Loucy (cell line): ENCODE results near the gene CUX1.

Source experiments
- H2AFZ ChIP-seq: fragments of 200-600 bp; sonication (generic); 2 replicates; pipeline ENCODE4 v1.6.0; 2016; ENCODE audit warnings: antibody characterized with exemption, mild to moderate bottlenecking, low read length, moderate library complexity
- H3F3A ChIP-seq: fragments of 200-600 bp; 2 replicates; pipeline ENCODE4 v1.6.0; 2016; ENCODE audit warnings: antibody characterized with exemption, low read depth, mild to moderate bottlenecking
- H3K27me3 ChIP-seq: fragments of 200-600 bp; sonication (generic); 2 replicates; pipeline ENCODE4 v1.6.1; 2014; ENCODE audit warnings: low read length, mild to moderate bottlenecking; ENCODE audit not compliant: insufficient read depth, poor library complexity, severe bottlenecking
- H3K36me3 ChIP-seq: fragments of 200-600 bp; sonication (generic); 2 replicates; pipeline ENCODE4 v1.6.1; 2016; ENCODE audit warnings: low read length; ENCODE audit not compliant: insufficient read depth
- H3K4me1 ChIP-seq: fragments of 200-600 bp; sonication (generic); 2 replicates; pipeline ENCODE4 v1.5.1; 2014; ENCODE audit warnings: low read length, mild to moderate bottlenecking; ENCODE audit not compliant: insufficient read depth, poor library complexity, severe bottlenecking
- H3K4me2 ChIP-seq: fragments of 200-600 bp; sonication (generic); 2 replicates; pipeline ENCODE4 v1.6.0; 2014; ENCODE audit warnings: antibody characterized with exemption, low read length, low read depth, mild to moderate bottlenecking; ENCODE audit not compliant: poor library complexity, severe bottlenecking
- H3K4me3 ChIP-seq: fragments of 200-600 bp; sonication (generic); 2 replicates; pipeline ENCODE4 v1.5.1; 2014; ENCODE audit warnings: low read length, mild to moderate bottlenecking, mixed read lengths; ENCODE audit not compliant: poor library complexity, severe bottlenecking
- H3K79me2 ChIP-seq: fragments of 200-600 bp; sonication (generic); 2 replicates; pipeline ENCODE4 v1.6.1; 2014; ENCODE audit warnings: low read length; ENCODE audit not compliant: insufficient read depth
- H3K9ac ChIP-seq: fragments of 200-600 bp; sonication (generic); 2 replicates; pipeline ENCODE4 v1.6.0; 2014; ENCODE audit warnings: mild to moderate bottlenecking, low read depth, low read length, moderate library complexity; ENCODE audit not compliant: poor library complexity, severe bottlenecking
- H3K9me2 ChIP-seq: fragments of 200-600 bp; sonication (generic); replicated peaks from 2 replicates; pipeline ENCODE4 v1.6.1; 2016; ENCODE audit warnings: low read depth, low read length, mixed read lengths
- H3K9me3 ChIP-seq: fragments of 200-600 bp; sonication (generic); 2 replicates; pipeline ENCODE4 v1.6.1; 2014; ENCODE audit warnings: mild to moderate bottlenecking, antibody characterized with exemption, low read length, low read depth; ENCODE audit not compliant: insufficient read depth
- H4K20me1 ChIP-seq: fragments of 200-600 bp; sonication (generic); 2 replicates; pipeline ENCODE4 v1.6.0; 2014; ENCODE audit warnings: antibody characterized with exemption, low read length, mild to moderate bottlenecking; ENCODE audit not compliant: insufficient read depth, poor library complexity, severe bottlenecking
- CTCF ChIP-seq: fragments of 200-600 bp; sonication (generic); conservative IDR thresholded peaks from 2 replicates; pipeline ENCODE4 v1.5.1; 2014; ENCODE audit warnings: mild to moderate bottlenecking, antibody characterized with exemption, low read length
- EZH2phosphoT487 ChIP-seq: fragments of 200-600 bp; IDR thresholded peaks from 2 replicates; pipeline ENCODE4 v1.6.1; 2018; ENCODE audit warnings: antibody characterized with exemption, mild to moderate bottlenecking, moderate library complexity, borderline replicate concordance

Gene CUX1

GRCh38 chr7:102254521-102254920, 437.1 kb downstream of the CUX1 start:
- no peak overlapping the region for H3K4me2 ChIP-seq
- no peaks in the 10 kb centered on the region for H3K27me3 ChIP-seq
- H3K9ac ChIP-seq = no peak overlapping the region
- no peaks in the 10 kb centered on the region for H3K9me3 ChIP-seq
- peaks cover 11% of the 10 kb centered on the region; the same call in 1 of the 2 replicates for H3K36me3 ChIP-seq
- TF ChIP-seq EZH2phosphoT487 (no peak), CTCF (no peak)
- peaks cover 9% of the 10 kb centered on the region for H3K4me1 ChIP-seq
- H3K9me2 ChIP-seq = no peaks in the 10 kb centered on the region
- H4K20me1 ChIP-seq = no peaks in the 10 kb centered on the region
- H3F3A ChIP-seq = no peaks in the 10 kb centered on the region
- no peaks in the 10 kb centered on the region for H3K79me2 ChIP-seq
- H2AFZ ChIP-seq = no peak overlapping the region
- H3K4me3 ChIP-seq = no peak overlapping the region

- no peak overlapping the region for H3K4me2 ChIP-seq
- TF ChIP-seq EZH2phosphoT487 = no peak
- no peak for TF ChIP-seq CTCF
Measured at GRCh38 chr7:102255501-102255900, 438.1 kb downstream of the CUX1 start.

GRCh38 chr7:102255916-102256315, 438.5 kb downstream of the CUX1 start:
- peaks cover 9% of the 10 kb centered on the region for H3K4me1 ChIP-seq
- no peaks in the 10 kb centered on the region for H3K9me3 ChIP-seq
- H3K36me3 ChIP-seq = no peaks in the 10 kb centered on the region
- H3K9ac ChIP-seq = no peak overlapping the region
- H3K4me2 ChIP-seq = no peak overlapping the region
- no peaks in the 10 kb centered on the region for H3F3A ChIP-seq
- no peak for TF ChIP-seq EZH2phosphoT487
- H3K79me2 ChIP-seq = no peaks in the 10 kb centered on the region
- H3K9me2 ChIP-seq = no peaks in the 10 kb centered on the region
- no peaks in the 10 kb centered on the region for H4K20me1 ChIP-seq
- H3K4me3 ChIP-seq = no peak overlapping the region
- H3K27me3 ChIP-seq = no peaks in the 10 kb centered on the region
- no peak overlapping the region for H2AFZ ChIP-seq

More at GRCh38 chr7:102255501-102255900, 438.1 kb downstream of the CUX1 start:
- Histone ChIP-seq H3K9me2 (no peaks in the 10 kb centered on the region), H3K4me3 (no peak overlapping the region), H3K36me3 (peaks cover 2% of the 10 kb centered on the region; the same call in 1 of the 2 replicates), H3F3A (no peaks in the 10 kb centered on the region), H3K9me3 (no peaks in the 10 kb centered on the region), H3K9ac (no peak overlapping the region), H3K4me1 (peaks cover 9% of the 10 kb centered on the region), H2AFZ (no peak overlapping the region), H3K79me2 (no peaks in the 10 kb centered on the region), H3K27me3 (no peaks in the 10 kb centered on the region), H4K20me1 (no peaks in the 10 kb centered on the region)

- no peak for TF ChIP-seq EZH2phosphoT487
- no peak for TF ChIP-seq CTCF
- Histone ChIP-seq H3K9me2 (no peaks in the 10 kb centered on the region), H3K4me2 (no peak overlapping the region), H3K4me3 (no peak overlapping the region), H3K27me3 (no peaks in the 10 kb centered on the region), H3F3A (no peaks in the 10 kb centered on the region), H3K4me1 (no peaks in the 10 kb centered on the region), H3K79me2 (no peaks in the 10 kb centered on the region), H3K9me3 (no peaks in the 10 kb centered on the region), H3K9ac (no peak overlapping the region), H3K36me3 (no peaks in the 10 kb centered on the region), H2AFZ (no peak overlapping the region), H4K20me1 (no peaks in the 10 kb centered on the region)
Measured at GRCh38 chr7:102258073-102258748, 440.8 kb downstream of the CUX1 start.
